Activated gamma-delta T cell treated with anti-CD3 and anti-CD28 coated beads, Interleukin-2, amount 50 U/mL, for 16 hours (primary cell): ENCODE results near the gene KCNG4.

ENCODE experiments used
- DNase-seq: peaks from one replicate; pipeline ENCODE4 v3.0.0-alpha.2; 2020; ENCODE audit warnings: low read depth

Gene KCNG4, protein sequence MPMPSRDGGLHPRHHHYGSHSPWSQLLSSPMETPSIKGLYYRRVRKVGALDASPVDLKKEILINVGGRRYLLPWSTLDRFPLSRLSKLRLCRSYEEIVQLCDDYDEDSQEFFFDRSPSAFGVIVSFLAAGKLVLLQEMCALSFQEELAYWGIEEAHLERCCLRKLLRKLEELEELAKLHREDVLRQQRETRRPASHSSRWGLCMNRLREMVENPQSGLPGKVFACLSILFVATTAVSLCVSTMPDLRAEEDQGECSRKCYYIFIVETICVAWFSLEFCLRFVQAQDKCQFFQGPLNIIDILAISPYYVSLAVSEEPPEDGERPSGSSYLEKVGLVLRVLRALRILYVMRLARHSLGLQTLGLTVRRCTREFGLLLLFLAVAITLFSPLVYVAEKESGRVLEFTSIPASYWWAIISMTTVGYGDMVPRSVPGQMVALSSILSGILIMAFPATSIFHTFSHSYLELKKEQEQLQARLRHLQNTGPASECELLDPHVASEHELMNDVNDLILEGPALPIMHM

DNA sequence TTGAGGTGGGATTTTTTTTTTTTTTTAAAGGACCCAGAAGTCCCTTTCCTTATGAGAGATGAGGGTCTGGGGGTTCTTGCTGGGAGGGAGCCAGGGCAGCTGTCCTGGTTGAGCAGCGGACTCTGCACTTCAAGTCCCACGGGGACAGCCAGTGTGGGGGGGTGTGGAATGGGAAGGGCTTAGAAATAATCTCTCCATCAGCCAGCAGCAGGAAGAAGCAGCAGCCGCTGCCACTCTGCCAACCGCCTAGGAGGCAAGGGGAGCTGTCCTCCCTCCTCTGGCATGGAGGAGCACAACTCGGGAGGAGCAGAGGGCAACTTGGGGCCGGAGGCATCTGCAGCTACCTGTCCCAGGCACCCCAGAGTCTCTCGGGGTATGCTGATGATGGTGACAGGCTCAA, at the start of gene KCNG4:
TSS of gene KCNG4 (minus strand) at position 104 of the 400 bp plus-strand sequence. CDS start 2,527 bp downstream, outside the sequence.
- no peak for DNase-seq

DNA sequence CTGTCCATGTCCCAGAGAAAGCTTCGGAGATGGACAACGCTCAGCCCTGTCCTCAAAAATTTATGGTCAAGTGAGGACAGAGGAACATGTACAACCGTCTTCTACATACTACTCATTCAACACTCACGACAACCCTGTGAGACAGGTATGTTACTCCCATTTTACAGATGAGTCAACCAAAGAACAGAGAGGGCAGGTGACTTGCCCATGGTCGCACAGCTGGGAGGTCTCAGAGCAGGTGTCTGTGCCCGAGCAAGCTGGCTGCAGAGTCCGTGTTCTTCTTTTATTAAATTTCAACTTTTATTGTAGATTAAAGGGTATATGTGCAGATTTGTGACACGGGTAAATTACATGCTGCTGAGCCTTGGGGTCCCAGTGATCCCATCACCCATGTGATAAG, 49.1 kb upstream of the KCNG4 start:
- DNase-seq: no peak

DNA sequence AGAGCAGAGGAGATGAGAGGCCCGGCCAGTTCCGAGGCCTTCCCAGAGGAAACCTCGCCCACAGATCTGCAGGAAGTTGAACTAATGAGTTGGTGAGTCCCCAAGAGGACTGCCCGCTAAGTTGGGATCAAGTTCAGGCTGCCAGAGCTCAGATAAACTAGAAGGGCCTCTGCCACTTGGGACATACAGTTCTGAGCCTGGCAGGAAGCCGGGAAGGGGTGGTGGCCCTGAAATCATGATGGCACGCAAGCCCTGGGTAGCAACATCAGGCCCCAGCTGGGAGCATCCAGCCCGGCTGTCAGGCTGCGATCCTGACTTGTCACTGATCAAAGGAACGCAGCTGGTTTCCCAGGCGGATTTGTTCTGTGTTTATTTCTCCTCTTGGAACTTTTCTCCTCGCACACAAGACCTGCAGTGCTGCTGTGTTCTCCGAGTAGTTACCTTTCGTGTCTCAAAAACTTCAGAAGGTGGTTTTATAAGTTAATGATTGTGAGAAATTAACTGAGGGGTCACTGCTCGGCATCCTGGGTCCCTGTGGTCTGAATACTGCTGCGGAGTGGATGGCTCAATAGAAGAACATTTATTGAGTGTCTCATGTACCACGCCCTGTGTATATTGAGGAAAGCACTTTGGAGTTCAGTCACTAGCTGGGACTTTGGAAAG, 46.9 kb upstream of the KCNG4 start:
- no peak for DNase-seq

DNA sequence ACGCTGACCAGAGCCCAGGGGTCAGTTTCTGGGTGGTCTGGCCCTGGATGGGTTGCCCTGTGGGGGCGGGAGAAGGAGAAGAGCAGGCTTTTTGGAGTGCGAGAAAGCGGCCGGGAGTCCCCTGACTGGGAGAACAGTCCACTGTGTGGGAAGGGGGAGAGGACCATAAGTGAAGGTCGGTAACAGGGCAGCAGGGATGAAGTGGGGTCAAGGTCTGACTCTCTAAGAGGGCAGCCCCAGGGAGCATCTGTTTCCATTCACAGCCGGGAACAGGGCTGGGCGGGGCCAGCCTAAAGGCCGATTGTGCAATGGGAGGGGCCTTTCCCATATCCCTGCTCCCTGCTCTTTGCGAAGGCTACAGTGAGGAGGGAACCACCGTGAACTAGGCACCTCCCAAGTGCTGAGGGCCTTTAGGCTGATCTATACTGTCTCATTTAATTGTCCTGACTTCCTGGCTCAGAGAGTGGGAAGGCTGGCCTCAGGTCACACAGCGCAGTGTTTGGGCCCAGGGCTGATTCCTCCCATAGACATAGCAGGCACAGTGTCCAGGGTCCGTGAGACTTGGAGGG, 44.4 kb upstream of the KCNG4 start:
- DNase-seq: no peak

DNA sequence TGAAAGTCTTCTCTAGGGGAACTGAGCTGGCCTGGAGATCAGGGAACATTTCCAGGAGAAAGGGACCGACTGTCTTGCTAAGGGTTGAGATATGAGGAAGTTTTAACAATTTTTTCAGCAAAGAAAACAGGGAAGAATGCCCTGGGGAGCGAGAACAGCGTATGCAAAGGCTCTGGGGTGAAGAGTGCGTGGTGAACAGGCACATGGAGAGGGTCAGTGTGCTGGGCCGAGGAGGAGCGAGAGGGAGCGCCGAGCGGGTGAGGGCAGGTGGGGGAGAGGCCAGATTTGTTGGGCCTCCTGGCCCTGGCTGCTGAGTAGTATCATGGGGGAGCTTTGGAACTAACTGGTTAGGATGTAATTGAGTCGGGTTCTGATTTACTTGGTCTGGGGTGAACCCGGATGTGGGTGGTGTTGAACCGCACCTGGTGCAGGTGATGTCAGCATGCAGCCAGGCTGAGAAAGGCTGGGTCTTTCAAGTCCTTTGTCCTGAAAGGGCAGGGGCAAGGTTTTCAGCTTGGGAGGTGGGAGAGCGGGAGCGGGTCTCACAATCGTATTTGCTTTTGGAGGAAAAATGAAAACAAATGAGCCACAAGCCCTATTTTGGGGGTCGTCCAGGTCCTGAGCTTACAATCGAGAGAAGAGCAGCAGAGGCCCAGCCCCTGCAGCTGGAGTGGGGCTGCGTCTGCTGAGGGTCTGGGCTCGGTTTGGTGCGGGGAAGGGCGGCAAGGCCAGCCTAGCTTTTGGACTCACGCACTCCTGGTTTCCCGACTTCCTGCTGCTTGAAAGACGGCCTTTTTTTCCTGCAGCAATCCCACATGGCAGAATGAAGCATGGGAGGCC, 43.7 kb upstream of the KCNG4 start:
- DNase-seq: no peak

DNA sequence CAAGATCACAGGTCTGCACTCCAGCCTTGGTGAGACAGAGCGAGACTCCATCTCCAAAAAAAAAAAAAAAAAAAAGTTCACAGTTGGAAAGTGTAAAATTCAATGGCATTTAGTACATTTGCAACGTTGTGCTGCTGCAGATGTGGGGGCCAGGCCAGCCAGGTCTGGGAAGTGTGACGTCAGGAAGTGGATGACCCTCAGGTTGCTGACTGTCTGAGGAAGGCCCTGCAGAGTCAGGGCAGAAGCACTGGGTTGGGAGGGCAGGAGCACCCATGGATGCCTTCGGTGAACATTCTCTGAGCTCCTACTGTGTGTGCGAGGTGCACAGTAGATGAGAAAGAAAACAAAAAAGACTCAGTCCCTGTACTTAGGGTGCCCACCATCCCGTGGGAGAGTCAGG, 42.7 kb upstream of the KCNG4 start:
- DNase-seq: no peak

DNA sequence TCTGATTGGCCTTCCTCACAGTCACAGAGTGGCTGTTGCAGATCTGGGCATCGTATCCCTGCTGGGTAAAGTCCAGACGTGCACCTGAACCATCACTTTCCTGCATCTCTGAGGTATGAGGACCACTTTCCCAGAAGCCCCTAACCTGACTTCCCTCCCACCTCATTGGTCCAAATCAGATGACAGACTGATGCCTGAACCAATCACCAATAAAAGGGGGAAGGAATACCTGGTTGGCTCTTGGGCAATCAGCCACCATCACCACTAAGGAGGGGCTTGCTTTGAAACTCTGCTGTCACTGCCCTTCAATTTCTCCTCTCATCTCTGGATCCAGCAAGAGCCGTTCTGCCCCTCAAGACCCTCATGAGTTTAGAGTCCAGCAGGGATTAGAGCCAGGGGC, 41.3 kb upstream of the KCNG4 start:
- no peak for DNase-seq

DNA sequence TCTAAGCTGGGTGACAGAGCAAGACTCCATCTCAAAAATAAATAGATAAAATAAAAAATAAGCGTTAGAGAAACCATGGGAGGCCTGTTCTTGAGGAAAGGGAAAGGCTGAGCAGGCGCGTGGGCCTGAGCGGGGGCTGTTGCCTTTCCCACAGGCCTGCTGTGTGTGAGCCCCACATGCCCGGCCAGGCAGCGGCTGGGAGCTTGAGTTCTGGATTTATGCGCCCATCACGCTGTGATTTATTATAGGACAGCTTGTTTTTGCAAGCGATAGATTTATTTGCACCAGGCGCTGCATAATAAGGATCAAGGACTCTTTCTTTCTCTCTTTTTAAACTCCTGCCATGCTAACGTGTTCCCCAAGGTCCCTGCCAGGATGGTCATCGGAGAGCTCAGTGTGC, 40.1 kb upstream of the KCNG4 start:
- no peak for DNase-seq

DNA sequence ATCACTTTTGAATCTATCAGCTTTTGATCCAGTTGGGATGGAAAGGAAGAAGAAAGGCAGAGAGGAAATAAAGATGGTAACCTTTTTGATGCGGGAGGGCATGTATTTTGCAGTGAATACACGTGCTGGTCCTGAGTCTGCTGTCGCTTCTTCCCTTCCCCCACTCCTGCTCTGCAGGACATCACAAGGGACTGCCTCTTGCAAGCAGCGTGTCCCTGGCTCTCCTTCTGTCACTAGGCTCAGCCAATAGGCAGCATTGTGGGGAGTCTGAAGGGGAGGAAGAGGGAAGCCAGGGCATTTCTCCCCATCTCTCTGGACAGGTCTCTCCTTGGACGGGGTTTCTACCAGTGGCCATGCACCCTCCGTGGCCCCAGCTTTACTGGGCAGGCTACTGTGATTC, 39.2 kb upstream of the KCNG4 start:
- DNase-seq: no peak

DNA sequence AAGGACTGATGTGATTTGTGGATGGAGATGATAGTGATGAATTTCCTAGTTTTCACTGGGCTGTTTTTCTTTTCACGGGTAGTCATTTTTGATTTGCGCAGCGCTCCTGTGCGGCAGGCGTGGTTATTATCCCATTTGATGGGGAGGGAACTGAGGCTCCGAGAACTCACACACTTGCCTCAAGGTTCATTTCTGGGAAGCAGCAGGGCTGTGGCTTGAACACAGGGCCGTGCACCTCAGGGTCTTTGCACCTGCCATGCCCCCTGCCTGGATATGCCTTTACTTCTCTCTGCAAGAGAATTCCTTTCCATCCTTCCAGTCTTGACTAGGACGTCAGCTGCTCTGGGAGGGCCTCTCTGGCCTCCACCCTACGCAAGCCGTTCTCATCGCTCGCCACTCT, 38.5 kb upstream of the KCNG4 start:
- no peak for DNase-seq

DNA sequence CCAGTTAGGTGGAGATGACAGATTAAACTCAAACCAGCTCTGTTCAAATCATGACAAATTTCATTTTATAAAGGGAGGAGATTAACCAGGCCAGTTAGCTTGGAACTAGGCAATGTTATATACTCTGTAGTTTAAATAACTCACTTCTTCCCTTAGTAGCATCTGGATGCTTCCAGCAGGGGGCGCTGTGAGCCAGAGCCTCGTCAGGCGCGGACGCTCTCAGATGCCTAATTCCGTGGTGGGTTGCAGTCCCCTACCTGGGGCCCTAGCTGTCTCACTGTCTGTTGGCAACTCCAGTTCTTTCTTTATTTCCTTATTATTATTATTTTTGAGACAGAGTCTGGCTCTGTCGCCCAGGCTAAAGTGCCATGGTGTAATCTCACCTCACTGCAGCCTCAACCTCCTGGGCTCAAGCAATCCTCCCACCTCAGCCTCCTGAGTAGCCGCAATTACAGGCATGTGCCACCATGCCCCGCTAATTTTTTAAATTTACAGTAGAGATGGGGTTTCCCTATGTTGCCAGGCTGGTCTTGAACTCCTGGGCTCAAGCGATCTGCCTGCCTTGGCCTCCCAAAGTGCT, 37.5 kb upstream of the KCNG4 start:
- DNase-seq: peak; percentile 47

DNA sequence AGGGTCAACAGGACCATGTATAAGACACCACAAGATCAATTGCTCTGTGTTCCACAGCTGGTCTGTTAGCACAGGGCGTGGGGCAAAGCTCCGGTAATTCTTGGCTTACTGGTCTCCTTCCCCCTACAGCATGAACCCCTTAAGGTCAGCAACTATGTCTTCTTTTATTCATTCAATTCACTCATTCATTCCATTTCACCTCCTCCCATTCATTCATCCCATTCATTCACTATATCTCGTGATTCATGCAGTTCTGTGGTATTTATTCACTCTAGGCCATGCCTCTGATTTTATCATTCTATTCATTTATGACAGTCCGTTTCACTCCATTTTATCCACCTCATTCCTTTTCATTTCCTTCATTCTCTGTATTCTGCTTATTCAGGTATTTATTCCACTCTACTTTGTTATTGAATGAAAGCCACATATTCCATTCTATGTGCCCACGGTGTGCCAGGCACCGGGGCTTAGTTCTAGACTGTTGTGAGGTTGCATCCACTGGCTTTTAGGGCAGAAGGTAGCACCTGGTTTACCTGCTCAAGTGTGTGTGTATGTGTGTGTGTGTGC, 35.9 kb upstream of the KCNG4 start:
- no peak for DNase-seq

DNA sequence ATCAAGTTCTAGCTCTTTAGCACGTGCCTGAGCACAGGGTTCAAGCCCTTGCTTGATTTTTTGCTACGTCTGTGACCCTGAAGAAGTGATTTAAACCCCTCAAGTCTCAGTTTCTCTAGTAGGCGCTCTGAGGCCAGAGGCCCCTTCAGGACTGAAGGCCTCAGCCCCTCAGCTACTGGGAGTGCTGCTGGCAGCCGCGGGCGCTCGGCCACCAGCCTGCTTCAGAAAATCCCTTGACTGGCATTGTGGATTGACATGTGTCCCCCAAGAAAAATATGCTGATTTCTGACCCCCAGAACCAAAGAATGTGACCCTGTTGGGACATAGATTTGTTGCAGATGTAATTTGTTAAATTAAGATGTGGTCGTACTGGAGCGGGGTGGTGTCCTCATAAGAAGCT, 34.7 kb upstream of the KCNG4 start:
- DNase-seq: no peak

DNA sequence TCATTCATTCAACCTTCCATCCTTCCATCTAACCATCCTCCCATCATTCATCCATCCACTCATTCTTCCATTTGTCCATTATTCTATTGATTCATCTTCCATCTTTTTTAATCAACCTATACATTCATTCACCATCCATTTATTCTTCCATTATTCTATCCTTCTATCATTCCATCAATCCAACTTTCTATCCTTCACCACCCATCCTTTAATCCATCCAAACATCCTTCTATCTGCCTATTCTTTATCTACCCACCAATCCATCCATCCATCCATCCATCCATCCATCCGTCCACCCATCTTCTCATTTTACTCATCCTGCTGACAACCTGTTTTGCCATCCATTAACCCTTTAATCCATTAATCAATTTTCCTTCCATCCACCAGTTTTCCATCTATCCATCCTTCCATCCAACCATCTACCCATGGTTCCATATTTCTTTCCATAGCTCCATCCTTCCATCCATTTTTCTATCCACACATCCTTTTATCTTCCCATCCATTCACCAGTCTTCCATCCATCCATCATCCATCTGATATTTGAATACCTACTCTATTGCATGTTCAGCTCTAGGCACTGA, 33.0 kb upstream of the KCNG4 start:
- DNase-seq: no peak

DNA sequence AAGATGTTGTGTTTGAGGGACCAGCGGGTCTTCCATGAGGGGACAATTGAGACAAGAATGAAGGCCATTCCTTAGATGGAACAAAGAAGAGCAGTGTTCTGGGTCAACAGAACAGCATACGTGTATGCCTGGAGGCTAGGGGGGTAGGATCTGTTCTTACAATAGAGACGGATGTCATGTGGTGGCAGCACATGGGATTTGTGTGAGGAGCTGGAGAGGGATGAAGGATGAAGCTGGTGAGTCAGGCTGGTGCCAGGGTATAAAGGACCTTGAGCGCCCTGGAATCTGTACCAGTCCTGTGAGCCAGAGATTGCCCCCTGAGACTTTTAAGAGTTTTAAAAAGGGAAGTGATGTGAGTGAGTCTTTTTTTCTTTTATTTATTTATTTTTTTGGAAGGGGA, 32.1 kb upstream of the KCNG4 start:
- DNase-seq: no peak

DNA sequence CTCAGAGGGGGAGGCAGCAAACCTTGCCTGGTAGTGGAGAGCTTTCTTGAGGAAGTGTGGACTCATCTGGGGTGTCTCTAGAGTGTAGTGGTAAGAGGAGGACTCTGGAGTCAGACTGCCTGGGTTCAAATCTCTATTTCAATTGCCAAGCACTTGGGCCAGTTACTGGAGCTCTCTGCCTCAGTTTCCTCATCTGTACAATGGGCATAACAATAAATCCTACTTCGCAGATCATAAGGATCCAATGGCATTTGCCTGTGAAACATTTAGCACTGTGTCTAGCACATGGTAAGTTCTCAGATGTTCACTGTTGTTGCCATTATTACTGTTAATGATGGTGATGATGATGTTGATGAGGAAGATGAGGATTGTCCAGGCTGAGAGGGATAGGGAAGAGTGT, 31.2 kb upstream of the KCNG4 start:
- DNase-seq: no peak

DNA sequence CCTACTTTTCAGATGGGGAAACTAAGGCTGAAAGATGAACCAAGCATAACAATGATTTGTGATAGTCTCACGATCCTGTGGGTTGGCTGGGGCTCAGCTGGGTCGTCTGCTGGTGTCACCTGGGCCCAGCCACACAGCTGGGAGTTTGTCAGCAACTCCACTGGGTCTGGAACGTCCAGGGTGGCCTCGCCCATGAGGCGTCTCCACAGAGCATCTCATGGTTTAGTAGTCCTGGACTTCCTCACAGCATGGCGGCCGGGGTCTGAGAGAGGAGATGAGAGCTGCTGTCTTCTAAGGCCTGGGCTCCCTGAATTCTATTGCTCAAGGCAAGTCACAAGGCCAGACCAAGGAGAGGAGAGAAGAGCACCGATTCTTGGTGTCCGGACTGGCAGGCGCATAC, 30.7 kb upstream of the KCNG4 start:
- no peak for DNase-seq

DNA sequence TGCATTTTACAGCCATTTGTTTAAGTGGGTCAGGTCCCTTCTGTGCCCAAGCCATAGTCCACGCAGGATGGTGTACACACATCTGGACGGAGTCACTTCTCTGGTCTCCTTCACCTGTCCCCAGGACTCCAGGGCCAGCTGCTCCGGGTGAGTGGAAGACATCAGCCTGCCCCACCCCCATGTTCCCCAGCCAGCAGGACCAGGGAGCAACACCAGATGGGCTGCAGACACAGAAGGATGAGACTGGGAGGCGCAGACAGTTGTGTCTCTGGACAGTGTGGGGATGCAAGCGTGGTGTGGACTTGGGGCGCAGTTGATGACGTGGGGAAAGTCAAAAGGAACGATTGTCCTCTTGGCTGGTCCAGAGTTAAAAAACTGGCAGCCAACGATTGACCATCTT, 30.3 kb upstream of the KCNG4 start:
- no peak for DNase-seq

DNA sequence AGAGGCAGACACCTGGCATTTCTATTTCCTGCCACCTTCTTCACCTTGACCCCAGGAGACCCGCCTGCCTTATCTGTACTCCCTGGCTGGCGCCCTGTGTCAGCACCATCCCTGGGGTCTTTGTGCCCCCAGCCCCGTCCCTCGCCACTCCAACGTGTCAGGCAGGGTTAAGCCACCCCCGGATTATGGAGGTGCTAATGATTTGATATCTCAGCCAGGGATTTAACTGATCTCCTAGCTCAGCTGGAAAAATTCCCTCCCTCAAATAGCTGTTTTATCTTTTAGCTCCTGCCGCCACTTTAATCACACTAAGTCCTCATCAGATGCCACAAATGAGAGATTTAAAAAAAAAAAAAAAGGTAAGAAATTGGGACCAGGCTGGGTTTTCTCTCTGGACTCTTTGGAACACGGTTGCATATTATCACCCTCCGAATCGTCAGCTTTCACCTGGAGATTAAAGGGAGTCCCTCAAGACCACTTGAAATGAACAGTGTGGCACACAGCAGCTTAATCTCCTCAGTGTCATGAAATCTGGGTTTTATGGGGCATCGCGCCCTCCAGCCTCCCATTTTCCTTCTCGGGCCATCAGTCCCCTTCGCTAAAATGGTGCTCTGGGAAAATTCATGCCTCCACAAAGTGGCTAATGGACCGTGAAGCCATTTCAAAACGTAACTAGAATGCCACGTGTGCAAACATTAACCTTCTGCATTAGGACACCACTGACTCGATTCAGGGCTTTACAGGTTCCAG, 28.7 kb upstream of the KCNG4 start:
- DNase-seq: no peak

DNA sequence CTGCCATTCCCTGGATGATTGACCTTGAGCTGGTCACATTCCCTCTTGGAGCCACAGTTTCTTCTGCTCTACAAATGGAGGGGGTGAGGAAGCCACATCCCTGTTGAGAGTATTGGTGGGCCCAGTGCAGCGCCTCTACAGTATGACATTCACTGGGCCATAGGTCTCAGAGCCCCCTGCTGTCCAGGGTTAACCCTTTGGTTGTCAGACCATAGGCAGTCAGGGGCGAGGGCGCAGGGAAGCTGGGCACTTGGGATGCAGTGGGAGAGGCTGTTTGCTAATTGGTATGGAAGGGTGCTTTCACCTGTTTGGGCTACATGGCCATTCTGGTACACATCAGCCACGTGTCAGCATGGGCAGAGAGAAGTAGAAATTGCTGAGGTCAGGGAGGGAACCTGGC, 27.6 kb upstream of the KCNG4 start:
- DNase-seq: no peak

DNA sequence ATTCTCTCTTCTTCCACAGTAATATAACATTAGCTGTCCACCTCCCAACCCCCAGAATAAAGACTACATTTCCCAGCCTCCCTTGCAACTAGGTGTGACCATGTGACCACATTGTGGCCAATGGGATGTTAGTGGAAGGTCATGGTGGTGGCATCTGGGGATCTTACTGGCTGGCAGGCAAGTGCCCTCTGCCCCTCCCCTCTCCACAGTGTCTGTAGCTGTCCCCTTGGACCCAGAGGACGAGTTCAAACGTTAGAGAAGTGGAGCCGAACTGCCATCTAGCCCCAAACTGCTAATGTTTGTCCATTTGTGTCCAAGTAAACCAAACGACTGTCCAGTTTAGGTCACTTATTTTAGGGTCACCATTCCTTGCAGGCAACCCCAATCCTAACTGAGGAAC, 26.6 kb upstream of the KCNG4 start:
- DNase-seq: no peak
